Measurements from ENCODE around the gene CSRP3. TPM values are rescaled to one million over a fixed set of nuclear protein-coding genes. Genes with fewer than 3 reads are reported as not detected.
A peak's percentile ranks its signal among the peaks of the same experiment; 100 is the strongest.

Gene CSRP3
- total and polyA plus RNA-seq, 4 donors = 0.18 to 7.5 TPM; not detected in 2

DNA sequence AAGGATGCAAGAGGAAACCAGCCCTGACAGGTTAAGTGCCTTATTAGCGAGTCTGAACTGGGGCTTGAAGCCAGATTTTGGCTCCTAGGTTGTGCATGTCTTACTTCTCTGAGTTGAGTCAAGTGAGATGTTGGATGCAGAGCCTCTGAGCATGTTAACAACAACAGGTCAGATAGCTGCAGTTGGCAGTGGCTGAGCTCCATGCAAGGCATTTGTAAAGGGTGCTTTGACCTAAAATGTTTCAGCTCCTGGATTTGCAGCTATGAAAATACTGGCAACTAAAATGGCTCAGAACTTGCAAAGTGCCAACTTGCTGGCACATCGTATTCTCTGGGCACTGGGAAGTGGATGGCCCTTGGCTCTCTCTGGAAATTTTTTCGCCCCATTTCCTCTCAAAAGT is 16.4 kb upstream of the CSRP3 start:
- Histone ChIP-seq H3K27me3 (ENCODE audit: control insufficient read depth in 1 of 2, insufficient read depth in 2 of 2, low read length in 1 of 2) (no peaks in the 10 kb centered on the region), H3K4me1 (ENCODE audit: control insufficient read depth in 1 of 2, insufficient read depth in 2 of 2, low read length in 2 of 2) (no peaks in the 10 kb centered on the region), H3K27ac (ENCODE audit: low read depth in 1 of 2, low read length in 2 of 2) (no peak overlapping the region), H3K4me3 (ENCODE audit: low read length in 2 of 2) (no peak overlapping the region), H3K36me3 (ENCODE audit: control insufficient read depth in 1 of 2, insufficient read depth in 2 of 2, low read length in 1 of 2) (no peaks in the 10 kb centered on the region), H3K9me3 (ENCODE audit: control insufficient read depth, low read length) (peaks cover 2% of the 10 kb centered on the region)
- no peak for ATAC-seq (ENCODE audit: low FRiP score)
- intact Hi-C loops (cut with DNase I) = no loop called here
- no peak for DNase-seq
- 45 to 48% methylated on average over 3 of the region's 3 CpGs for WGBS, 2 donors

DNA sequence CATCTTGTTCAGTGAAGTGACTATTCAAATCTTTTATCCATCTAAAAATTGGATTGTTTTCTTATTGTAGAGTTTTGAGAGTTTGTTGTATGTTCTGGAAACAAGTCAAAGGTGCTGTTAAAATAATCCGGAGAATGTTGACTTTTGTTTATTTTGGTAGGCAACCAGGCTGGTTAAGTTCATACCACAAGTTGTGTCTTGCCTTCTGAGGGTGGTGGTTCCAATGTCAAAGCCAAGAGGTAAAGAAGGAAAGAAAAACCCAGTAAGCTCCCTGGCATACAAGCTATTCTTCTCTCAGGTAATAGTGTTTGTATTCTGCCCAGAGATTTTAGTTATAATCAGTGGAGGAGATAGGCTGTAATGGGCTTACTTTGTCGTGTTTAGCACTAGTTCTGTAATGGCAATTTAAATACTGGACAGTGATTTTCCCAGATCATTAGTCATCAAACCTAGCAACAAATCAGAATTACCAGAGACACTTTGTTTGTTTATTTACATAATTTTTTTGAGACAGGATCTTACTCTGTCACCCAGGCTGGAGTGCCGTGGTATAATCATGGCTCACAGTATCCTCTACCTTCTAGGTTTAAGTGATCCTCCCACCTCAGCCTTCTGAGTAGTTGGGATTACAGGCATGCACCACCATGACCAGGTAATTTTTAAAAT is 15.1 kb upstream of the CSRP3 start:
- no peaks in the 10 kb centered on the region for H3K9me3 ChIP-seq (ENCODE audit: control insufficient read depth, low read length)
- WGBS, 2 donors = 30% methylated on average over 3 of the region's 3 CpGs
- no peaks in the 10 kb centered on the region for H3K27me3 ChIP-seq (ENCODE audit: control insufficient read depth in 1 of 2, insufficient read depth in 2 of 2, low read length in 1 of 2)
- no peaks in the 10 kb centered on the region for H3K4me1 ChIP-seq (ENCODE audit: control insufficient read depth in 1 of 2, insufficient read depth in 2 of 2, low read length in 2 of 2)
- intact Hi-C loops (cut with DNase I) = no loop called here
- no peak overlapping the region for H3K27ac ChIP-seq (ENCODE audit: low read depth in 1 of 2, low read length in 2 of 2)
- H3K4me3 ChIP-seq (ENCODE audit: low read length in 2 of 2) = no peak overlapping the region
- no peak for DNase-seq
- ATAC-seq (ENCODE audit: low FRiP score) = no peak
- no peaks in the 10 kb centered on the region for H3K36me3 ChIP-seq (ENCODE audit: control insufficient read depth in 1 of 2, insufficient read depth in 2 of 2, low read length in 1 of 2)

DNA sequence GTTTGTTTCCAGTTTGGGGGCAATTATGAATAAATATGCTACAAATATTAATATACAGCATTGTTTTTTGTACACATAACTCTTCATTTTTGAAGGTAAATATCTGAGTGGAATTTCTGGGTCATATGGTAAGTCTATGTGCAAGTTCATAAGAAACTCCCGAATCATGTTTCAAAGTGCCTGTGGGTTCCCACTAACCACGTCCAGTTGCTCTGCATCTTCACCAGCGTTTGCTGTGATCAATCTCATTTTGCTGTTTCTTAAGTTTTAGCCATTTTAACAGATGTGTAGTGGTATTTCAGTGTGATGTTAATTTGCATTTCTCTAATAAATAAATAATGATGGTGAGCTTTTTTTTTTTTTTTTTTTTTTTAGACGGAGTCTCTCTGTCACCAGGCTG is 14.2 kb upstream of the CSRP3 start:
- intact Hi-C loops (cut with DNase I) = no loop called here
- DNase-seq = no peak
- no peaks in the 10 kb centered on the region for H3K9me3 ChIP-seq (ENCODE audit: control insufficient read depth, low read length)
- H3K27me3 ChIP-seq (ENCODE audit: control insufficient read depth in 1 of 2, insufficient read depth in 2 of 2, low read length in 1 of 2) = no peaks in the 10 kb centered on the region
- no peak overlapping the region for H3K27ac ChIP-seq (ENCODE audit: low read depth in 1 of 2, low read length in 2 of 2)
- no peak overlapping the region for H3K4me3 ChIP-seq (ENCODE audit: low read length in 2 of 2)
- 91 to 94% methylated on average over 4 of the region's 4 CpGs for WGBS, 2 donors
- no peaks in the 10 kb centered on the region for H3K36me3 ChIP-seq (ENCODE audit: control insufficient read depth in 1 of 2, insufficient read depth in 2 of 2, low read length in 1 of 2)
- H3K4me1 ChIP-seq (ENCODE audit: control insufficient read depth in 1 of 2, insufficient read depth in 2 of 2, low read length in 2 of 2) = no peaks in the 10 kb centered on the region
- ATAC-seq (ENCODE audit: low FRiP score) = no peak

DNA sequence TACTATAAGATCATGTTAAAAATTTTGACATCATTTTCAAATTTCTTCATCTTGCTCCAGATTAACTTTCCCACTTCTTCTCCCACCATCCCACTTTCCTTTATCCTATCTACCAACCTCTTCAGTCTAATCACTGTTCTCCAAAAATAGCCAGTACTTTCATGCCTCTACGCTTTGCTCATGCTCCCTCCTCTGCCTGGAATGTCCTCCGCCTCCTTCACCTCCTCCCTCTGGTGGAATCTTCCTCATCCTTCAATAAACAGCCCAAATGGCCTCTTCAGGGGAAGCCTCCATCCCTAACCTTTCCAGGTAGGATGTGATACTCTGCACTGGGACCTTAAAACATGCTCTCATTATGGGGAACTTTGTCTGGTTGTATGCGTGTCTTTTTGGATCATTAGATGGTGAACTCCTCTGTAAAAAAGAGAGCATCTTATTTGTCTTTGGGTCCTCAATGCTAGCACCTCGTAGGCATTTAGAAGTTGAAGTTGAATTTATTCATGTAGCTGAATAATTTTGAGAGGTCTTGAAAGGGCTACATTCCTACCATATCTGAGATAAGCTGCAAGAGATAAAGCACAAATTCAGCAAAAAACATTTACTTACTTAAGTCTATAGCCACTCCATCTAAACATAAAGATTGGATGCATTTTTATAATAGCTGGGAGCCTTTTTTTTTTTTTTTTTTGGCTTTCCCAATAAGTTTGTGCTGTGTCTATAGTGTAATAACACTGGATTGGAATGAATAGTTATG is 8.0 kb upstream of the CSRP3 start:
- Histone ChIP-seq H3K4me3 (ENCODE audit: low read length in 2 of 2) (no peak overlapping the region), H3K9me3 (ENCODE audit: control insufficient read depth, low read length) (peaks cover 1% of the 10 kb centered on the region), H3K27ac (ENCODE audit: low read depth in 1 of 2, low read length in 2 of 2) (no peak overlapping the region), H3K36me3 (ENCODE audit: control insufficient read depth in 1 of 2, insufficient read depth in 2 of 2, low read length in 1 of 2) (no peaks in the 10 kb centered on the region), H3K4me1 (ENCODE audit: control insufficient read depth in 1 of 2, insufficient read depth in 2 of 2, low read length in 2 of 2) (no peaks in the 10 kb centered on the region), H3K27me3 (ENCODE audit: control insufficient read depth in 1 of 2, insufficient read depth in 2 of 2, low read length in 1 of 2) (no peaks in the 10 kb centered on the region)
- no peak for ATAC-seq (ENCODE audit: low FRiP score)
- DNase-seq = no peak
- intact Hi-C loops (cut with DNase I) = no loop called here
- WGBS, 2 donors = 36 to 52% methylated on average over 4 of the region's 4 CpGs

DNA sequence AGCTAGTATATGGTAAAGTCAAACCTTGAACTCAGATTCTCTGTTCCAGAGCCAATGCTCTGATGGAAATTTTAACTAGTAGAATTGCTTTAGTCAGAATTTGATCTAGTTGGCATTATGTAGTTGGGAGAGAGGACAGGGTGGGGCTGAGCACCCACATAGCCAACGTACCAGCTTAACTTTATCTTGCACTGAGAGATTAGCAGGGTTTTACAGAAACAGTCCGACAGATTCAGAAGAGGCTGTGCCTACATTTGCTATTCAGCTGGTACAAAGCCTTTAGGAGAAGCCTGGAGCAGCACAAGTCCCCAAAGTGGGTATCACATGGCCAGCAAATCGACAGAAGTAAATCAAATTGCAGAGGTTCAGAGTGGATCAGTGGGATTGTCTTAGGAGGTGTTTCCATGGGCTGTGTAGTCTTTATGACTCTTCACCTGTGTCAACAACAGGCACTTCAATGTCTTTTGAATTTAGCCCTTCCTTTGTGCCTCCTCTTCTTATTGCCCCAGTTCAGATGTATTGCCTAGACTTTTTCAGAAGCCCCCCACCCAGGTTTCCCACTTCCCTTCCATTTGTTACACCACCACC is 7.3 kb upstream of the CSRP3 start:
- peaks cover 1% of the 10 kb centered on the region for H3K9me3 ChIP-seq (ENCODE audit: control insufficient read depth, low read length)
- 43 to 52% methylated on average over 3 of the region's 3 CpGs for WGBS, 2 donors
- H3K27me3 ChIP-seq (ENCODE audit: control insufficient read depth in 1 of 2, insufficient read depth in 2 of 2, low read length in 1 of 2) = no peaks in the 10 kb centered on the region
- no peaks in the 10 kb centered on the region for H3K36me3 ChIP-seq (ENCODE audit: control insufficient read depth in 1 of 2, insufficient read depth in 2 of 2, low read length in 1 of 2)
- no peaks in the 10 kb centered on the region for H3K4me1 ChIP-seq (ENCODE audit: control insufficient read depth in 1 of 2, insufficient read depth in 2 of 2, low read length in 2 of 2)
- H3K4me3 ChIP-seq (ENCODE audit: low read length in 2 of 2) = no peak overlapping the region
- ATAC-seq (ENCODE audit: low FRiP score) (no peak), DNase-seq (no peak)
- intact Hi-C loops (cut with DNase I) = no loop called here
- H3K27ac ChIP-seq (ENCODE audit: low read depth in 1 of 2, low read length in 2 of 2) = no peak overlapping the region

DNA sequence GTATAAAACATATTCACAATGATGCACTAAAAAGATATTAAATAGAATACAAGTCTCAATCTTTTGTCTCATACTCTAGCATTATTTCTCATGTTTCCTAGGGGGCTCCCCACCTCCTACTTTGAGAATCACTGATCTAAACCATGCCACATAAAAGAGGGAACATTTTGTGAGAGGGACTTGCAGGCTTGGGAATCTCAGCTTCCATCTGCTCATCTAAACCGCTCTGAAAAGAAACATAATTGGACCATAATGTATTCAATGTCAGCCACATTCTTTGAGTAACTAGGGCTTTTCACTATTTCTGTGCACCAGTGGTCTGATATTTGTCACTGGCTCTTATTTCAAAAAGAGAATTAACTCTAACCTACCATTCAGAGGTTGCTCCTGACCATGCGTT is 6.4 kb upstream of the CSRP3 start:
- no peaks in the 10 kb centered on the region for H3K27me3 ChIP-seq (ENCODE audit: control insufficient read depth in 1 of 2, insufficient read depth in 2 of 2, low read length in 1 of 2)
- WGBS, 2 donors = 88 to 91% methylated on average over 2 of the region's 2 CpGs
- no peaks in the 10 kb centered on the region for H3K4me1 ChIP-seq (ENCODE audit: control insufficient read depth in 1 of 2, insufficient read depth in 2 of 2, low read length in 2 of 2)
- no peak overlapping the region for H3K4me3 ChIP-seq (ENCODE audit: low read length in 2 of 2)
- peaks cover 1% of the 10 kb centered on the region for H3K9me3 ChIP-seq (ENCODE audit: control insufficient read depth, low read length)
- DNase-seq (no peak), ATAC-seq (ENCODE audit: low FRiP score) (no peak)
- intact Hi-C loops (cut with DNase I) = no loop called here
- no peak overlapping the region for H3K27ac ChIP-seq (ENCODE audit: low read depth in 1 of 2, low read length in 2 of 2)
- H3K36me3 ChIP-seq (ENCODE audit: control insufficient read depth in 1 of 2, insufficient read depth in 2 of 2, low read length in 1 of 2) = no peaks in the 10 kb centered on the region

DNA sequence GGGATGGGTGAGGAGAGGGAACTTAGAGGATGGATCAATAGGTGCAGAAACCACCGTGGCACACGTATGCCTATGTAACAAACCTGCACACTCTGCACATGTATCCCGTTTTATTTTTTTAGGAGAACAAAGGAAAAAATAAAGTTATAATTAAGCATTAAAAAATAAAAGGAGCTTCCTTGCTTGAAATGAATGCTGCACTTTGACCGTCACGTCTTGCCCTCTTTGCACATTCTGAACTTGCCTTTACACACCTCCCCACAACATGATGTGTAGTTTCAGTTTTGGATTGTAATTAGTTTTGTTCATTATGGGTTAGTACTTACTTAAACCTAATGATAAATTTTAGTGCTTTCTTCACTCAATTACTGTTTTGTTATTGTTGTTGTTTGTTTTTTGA is 3.1 kb upstream of the CSRP3 start:
- intact Hi-C loops (cut with DNase I) = no loop called here
- Histone ChIP-seq H3K27me3 (ENCODE audit: control insufficient read depth in 1 of 2, insufficient read depth in 2 of 2, low read length in 1 of 2) (no peaks in the 10 kb centered on the region), H3K36me3 (ENCODE audit: control insufficient read depth in 1 of 2, insufficient read depth in 2 of 2, low read length in 1 of 2) (no peaks in the 10 kb centered on the region), H3K4me3 (ENCODE audit: low read length in 2 of 2) (no peak overlapping the region), H3K4me1 (ENCODE audit: control insufficient read depth in 1 of 2, insufficient read depth in 2 of 2, low read length in 2 of 2) (no peaks in the 10 kb centered on the region), H3K9me3 (ENCODE audit: control insufficient read depth, low read length) (peaks cover 1% of the 10 kb centered on the region), H3K27ac (ENCODE audit: low read depth in 1 of 2, low read length in 2 of 2) (no peak overlapping the region)
- 94 to 95% methylated on average over 5 of the region's 5 CpGs for WGBS, 2 donors
- ATAC-seq (ENCODE audit: low FRiP score) = no peak
- no peak for DNase-seq

DNA sequence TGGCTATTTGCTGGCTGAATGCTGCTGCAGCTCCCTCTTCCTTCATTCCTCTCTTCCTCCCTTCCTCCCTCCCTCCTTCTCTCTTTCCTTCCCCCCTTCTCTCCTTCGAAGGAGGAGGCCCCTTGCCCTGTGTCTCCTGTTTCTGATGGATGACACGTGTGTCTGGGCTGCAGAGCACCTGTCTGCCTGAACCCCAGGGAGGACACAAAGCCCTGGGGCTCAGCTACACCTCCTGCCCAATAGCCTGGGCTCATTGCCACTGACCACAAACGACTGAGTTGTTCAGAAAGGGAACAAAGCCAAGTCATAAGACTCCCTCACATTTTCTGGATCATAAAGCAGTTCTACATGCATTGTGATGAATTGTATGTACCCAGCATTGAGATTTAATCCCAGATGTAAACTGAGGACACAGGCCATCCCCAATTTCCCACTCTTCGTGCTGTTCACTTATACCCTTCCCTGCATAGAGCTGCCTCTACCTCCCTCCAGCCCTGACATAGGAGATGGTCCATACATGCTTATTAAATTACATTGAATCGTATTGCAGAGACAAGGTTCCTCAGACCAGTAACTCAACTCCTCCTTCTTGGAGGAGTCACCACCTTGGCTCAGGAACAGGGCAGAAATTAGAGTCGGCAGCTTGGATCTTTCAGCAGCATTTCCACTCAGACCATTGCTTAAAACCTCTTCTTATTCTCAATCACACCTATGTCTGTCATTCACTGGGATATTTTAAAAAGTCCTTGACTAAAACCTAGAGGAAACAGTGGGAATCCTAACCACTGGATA is 1.2 kb downstream of the CSRP3 start:
- ATAC-seq (ENCODE audit: low FRiP score) (no peak), DNase-seq (peak in 1 of 2 donors; percentile 55)
- Histone ChIP-seq H3K4me1 (ENCODE audit: control insufficient read depth in 1 of 2, insufficient read depth in 2 of 2, low read length in 2 of 2) (no peaks in the 10 kb centered on the region), H3K9me3 (ENCODE audit: control insufficient read depth, low read length) (no peaks in the 10 kb centered on the region), H3K36me3 (ENCODE audit: control insufficient read depth in 1 of 2, insufficient read depth in 2 of 2, low read length in 1 of 2) (no peaks in the 10 kb centered on the region), H3K4me3 (ENCODE audit: low read length in 2 of 2) (no peak overlapping the region), H3K27me3 (ENCODE audit: control insufficient read depth in 1 of 2, insufficient read depth in 2 of 2, low read length in 1 of 2) (no peaks in the 10 kb centered on the region), H3K27ac (ENCODE audit: low read depth in 1 of 2, low read length in 2 of 2) (no peak overlapping the region)
- 31 to 37% methylated on average over 6 of the region's 6 CpGs for WGBS, 2 donors
- intact Hi-C loops (cut with DNase I) = no loop called here

Measured in aorta (tissue), 5 donors.